Neural cell (in vitro differentiated cells): ENCODE data around the gene PHF21B. TPM values are rescaled to one million over a fixed set of nuclear protein-coding genes. Genes with fewer than 3 reads are reported as not detected.

ENCODE experiments used
- H2AFZ ChIP-seq: fragments of 200-600, 300-800 bp; sonication (generic), shearing (Covaris generic); 2 replicates; pipeline ENCODE4 v1.6.0; 2014; ENCODE audit warnings: low read depth, mild to moderate bottlenecking, antibody characterized with exemption, low read length, moderate library complexity
- H3F3A ChIP-seq: fragments of 200-600 bp; shearing (Covaris generic); 2 replicates; pipeline ENCODE4 v1.6.1; 2016; ENCODE audit warnings: mild to moderate bottlenecking, moderate library complexity, mixed read lengths, antibody characterized with exemption, low read length; ENCODE audit not compliant: insufficient read depth, poor library complexity, severe bottlenecking
- H3K27ac ChIP-seq: fragments of 200-600, 300-800 bp; sonication (generic), shearing (Covaris generic); 2 replicates; pipeline ENCODE4 v1.5.1; 2014; ENCODE audit warnings: mild to moderate bottlenecking, low read length, moderate library complexity
- H3K27me3 ChIP-seq: fragments of 300-800, 200-600 bp; sonication (generic), shearing (Covaris generic); 2 replicates; pipeline ENCODE4 v1.6.0; 2014; ENCODE audit warnings: mild to moderate bottlenecking, low read depth, low read length, moderate library complexity; ENCODE audit not compliant: insufficient read depth
- H3K36me3 ChIP-seq: fragments of 300-800, 200-600 bp; sonication (generic), shearing (Covaris generic); 2 replicates; pipeline ENCODE4 v1.5.1; 2014; ENCODE audit warnings: mild to moderate bottlenecking, antibody characterized with exemption, low read length, moderate library complexity; ENCODE audit not compliant: insufficient read depth
- H3K4me2 ChIP-seq: fragments of 300-800, 200-600 bp; sonication (generic), shearing (Covaris generic); 2 replicates; pipeline ENCODE4 v1.6.0; 2014; ENCODE audit warnings: mild to moderate bottlenecking, low read length
- H3K4me3 ChIP-seq: fragments of 300-800, 200-600 bp; sonication (generic), shearing (Covaris generic); 2 replicates; pipeline ENCODE4 v1.5.1; 2014; ENCODE audit warnings: mild to moderate bottlenecking, low read length, moderate library complexity
- H3K79me2 ChIP-seq: fragments of 200-600 bp; shearing (Covaris generic); replicated peaks from 2 replicates; pipeline ENCODE4 v1.6.0; 2014; ENCODE audit warnings: mild to moderate bottlenecking, low read length, moderate library complexity; ENCODE audit not compliant: insufficient read depth
- H3K9ac ChIP-seq: fragments of 300-800, 200-600 bp; sonication (generic), shearing (Covaris generic); 2 replicates; pipeline ENCODE4 v1.6.1; 2016; ENCODE audit warnings: mild to moderate bottlenecking, low read length, mixed read lengths
- H3K9me2 ChIP-seq: fragments of 200-600 bp; shearing (Covaris generic); 2 replicates; pipeline ENCODE4 v1.6.1; 2016; ENCODE audit warnings: mild to moderate bottlenecking, low read length, mixed read lengths; ENCODE audit not compliant: insufficient read depth
- H3K9me3 ChIP-seq: fragments of 200-600, 300-800 bp; sonication (generic), shearing (Covaris generic); 2 replicates; pipeline ENCODE4 v1.6.1; 2016; ENCODE audit warnings: mild to moderate bottlenecking, mixed run types, low read length, moderate library complexity, mixed read lengths
- H4K20me1 ChIP-seq: fragments of 200-600 bp; shearing (Covaris generic); 2 replicates; pipeline ENCODE4 v1.6.1; 2016; ENCODE audit warnings: mild to moderate bottlenecking, mixed run types; ENCODE audit not compliant: insufficient read depth
- EP300 ChIP-seq: fragments of 450-650 bp; conservative IDR thresholded peaks from 2 replicates; pipeline ENCODE4 v1.6.1; 2014; ENCODE audit warnings: antibody characterized with exemption, mild to moderate bottlenecking, moderate library complexity; ENCODE audit not compliant: poor library complexity, severe bottlenecking
- EZH2 ChIP-seq: fragments of 200-600, 300-800 bp; shearing (Covaris generic), sonication (generic); IDR thresholded peaks from 2 replicates; pipeline ENCODE4 v1.6.1; 2014; ENCODE audit warnings: antibody characterized with exemption, low read length, borderline replicate concordance, mild to moderate bottlenecking; ENCODE audit not compliant: insufficient read depth, poor library complexity, severe bottlenecking
- MXI1 ChIP-seq: fragments of 450-650 bp; conservative IDR thresholded peaks from 2 replicates; pipeline ENCODE4 v1.6.1; 2014; ENCODE audit warnings: antibody characterized with exemption, mild to moderate bottlenecking; ENCODE audit not compliant: poor library complexity, severe bottlenecking
- POLR2AphosphoS5 ChIP-seq: IDR thresholded peaks from 2 replicates; pipeline ENCODE4 v1.6.1; 2012
- RAD21 ChIP-seq: fragments of 450-650 bp; conservative IDR thresholded peaks from 2 replicates; pipeline ENCODE4 v1.6.1; 2014; ENCODE audit warnings: antibody characterized with exemption, mild to moderate bottlenecking, moderate library complexity
- SMC3 ChIP-seq: fragments of 450-650 bp; conservative IDR thresholded peaks from 2 replicates; pipeline ENCODE4 v1.6.1; 2014; ENCODE audit warnings: antibody characterized with exemption, mild to moderate bottlenecking, moderate library complexity; ENCODE audit not compliant: poor library complexity
- TAF1 ChIP-seq: IDR thresholded peaks from 2 replicates; pipeline ENCODE4 v1.6.1; 2012; ENCODE audit warnings: low read depth
- polyA plus RNA-seq: library from polyadenylated mRNA; depleted of rRNA; stranded (reverse); fragments of >200 nt; gene quantifications from 2 replicates; pipeline ENCODE4 v1.2.3, GENCODE V29; 2014
- TF ChIP-seq, protein P1 (sequence below): fragments of 450-650 bp; IDR thresholded peaks from 2 replicates; pipeline ENCODE4 v1.5.1; 2014; ENCODE audit warnings: antibody characterized with exemption, mild to moderate bottlenecking, moderate library complexity; ENCODE audit not compliant: poor library complexity, severe bottlenecking
- TF ChIP-seq, protein P2 (sequence below): IDR thresholded peaks from 2 replicates; pipeline ENCODE4 v1.6.1; 2012; ENCODE audit warnings: borderline replicate concordance

PHF21B gene
- polyA plus RNA-seq, 1 donor from 2014 or later: 49.5 TPM

GRCh38 chr22:44930711-44931035, 79.1 kb downstream of the PHF21B start:
- Histone ChIP-seq H4K20me1 (no peaks in the 10 kb centered on the region), H2AFZ (no peak overlapping the region), H3K9me3 (no peaks in the 10 kb centered on the region), H3K79me2 (peaks cover 28% of the 10 kb centered on the region), H3K27me3 (no peaks in the 10 kb centered on the region), H3K4me3 (no peak overlapping the region), H3K9ac (no peak overlapping the region), H3K36me3 (no peaks in the 10 kb centered on the region), H3F3A (no peaks in the 10 kb centered on the region), H3K27ac (no peak overlapping the region), H3K9me2 (no peaks in the 10 kb centered on the region), H3K4me2 (no peak overlapping the region)
- TF ChIP-seq POLR2AphosphoS5: no peak
- TF ChIP-seq, protein P1, sequence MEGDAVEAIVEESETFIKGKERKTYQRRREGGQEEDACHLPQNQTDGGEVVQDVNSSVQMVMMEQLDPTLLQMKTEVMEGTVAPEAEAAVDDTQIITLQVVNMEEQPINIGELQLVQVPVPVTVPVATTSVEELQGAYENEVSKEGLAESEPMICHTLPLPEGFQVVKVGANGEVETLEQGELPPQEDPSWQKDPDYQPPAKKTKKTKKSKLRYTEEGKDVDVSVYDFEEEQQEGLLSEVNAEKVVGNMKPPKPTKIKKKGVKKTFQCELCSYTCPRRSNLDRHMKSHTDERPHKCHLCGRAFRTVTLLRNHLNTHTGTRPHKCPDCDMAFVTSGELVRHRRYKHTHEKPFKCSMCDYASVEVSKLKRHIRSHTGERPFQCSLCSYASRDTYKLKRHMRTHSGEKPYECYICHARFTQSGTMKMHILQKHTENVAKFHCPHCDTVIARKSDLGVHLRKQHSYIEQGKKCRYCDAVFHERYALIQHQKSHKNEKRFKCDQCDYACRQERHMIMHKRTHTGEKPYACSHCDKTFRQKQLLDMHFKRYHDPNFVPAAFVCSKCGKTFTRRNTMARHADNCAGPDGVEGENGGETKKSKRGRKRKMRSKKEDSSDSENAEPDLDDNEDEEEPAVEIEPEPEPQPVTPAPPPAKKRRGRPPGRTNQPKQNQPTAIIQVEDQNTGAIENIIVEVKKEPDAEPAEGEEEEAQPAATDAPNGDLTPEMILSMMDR: no peak
- no peak for TF ChIP-seq MXI1
- TF ChIP-seq RAD21: no peak
- no peak for TF ChIP-seq SMC3
- no peak for TF ChIP-seq TAF1
- TF ChIP-seq EP300: no peak
- no peak for TF ChIP-seq EZH2
- TF ChIP-seq, protein P2, sequence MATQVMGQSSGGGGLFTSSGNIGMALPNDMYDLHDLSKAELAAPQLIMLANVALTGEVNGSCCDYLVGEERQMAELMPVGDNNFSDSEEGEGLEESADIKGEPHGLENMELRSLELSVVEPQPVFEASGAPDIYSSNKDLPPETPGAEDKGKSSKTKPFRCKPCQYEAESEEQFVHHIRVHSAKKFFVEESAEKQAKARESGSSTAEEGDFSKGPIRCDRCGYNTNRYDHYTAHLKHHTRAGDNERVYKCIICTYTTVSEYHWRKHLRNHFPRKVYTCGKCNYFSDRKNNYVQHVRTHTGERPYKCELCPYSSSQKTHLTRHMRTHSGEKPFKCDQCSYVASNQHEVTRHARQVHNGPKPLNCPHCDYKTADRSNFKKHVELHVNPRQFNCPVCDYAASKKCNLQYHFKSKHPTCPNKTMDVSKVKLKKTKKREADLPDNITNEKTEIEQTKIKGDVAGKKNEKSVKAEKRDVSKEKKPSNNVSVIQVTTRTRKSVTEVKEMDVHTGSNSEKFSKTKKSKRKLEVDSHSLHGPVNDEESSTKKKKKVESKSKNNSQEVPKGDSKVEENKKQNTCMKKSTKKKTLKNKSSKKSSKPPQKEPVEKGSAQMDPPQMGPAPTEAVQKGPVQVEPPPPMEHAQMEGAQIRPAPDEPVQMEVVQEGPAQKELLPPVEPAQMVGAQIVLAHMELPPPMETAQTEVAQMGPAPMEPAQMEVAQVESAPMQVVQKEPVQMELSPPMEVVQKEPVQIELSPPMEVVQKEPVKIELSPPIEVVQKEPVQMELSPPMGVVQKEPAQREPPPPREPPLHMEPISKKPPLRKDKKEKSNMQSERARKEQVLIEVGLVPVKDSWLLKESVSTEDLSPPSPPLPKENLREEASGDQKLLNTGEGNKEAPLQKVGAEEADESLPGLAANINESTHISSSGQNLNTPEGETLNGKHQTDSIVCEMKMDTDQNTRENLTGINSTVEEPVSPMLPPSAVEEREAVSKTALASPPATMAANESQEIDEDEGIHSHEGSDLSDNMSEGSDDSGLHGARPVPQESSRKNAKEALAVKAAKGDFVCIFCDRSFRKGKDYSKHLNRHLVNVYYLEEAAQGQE: no peak

DNA sequence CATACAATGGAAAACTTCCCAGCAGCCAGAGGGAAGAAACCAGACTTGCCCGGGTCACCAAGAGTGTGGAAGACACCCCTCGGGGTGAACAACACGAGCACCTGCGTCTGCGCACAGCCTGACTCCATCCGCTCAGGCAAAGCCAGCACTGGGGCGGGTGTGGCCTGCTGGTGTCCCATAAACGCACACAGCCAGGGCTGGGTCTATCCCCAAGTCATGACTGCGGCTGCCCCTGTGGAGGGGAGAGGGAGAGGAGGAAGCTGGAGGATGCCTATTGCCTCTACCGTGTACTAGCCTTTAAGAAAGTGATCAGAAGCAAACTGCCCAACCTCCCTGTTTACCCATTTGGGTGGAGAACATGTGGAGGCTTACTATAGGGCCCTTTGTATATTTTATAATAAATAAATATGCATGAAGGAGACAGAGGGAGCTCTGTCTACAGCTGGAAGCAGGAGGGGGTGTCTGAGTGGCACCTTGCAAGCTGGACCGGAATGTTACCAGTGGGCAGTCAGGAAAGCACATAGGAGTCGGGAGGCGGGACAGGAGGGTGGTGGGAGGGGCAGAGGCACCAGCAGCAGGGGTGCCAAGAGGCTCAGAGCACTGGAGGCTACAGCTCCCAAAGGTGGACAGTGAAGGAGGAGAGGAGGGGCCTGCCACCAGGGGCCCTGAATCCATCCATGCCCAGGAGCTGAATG, 79.6 kb downstream of the PHF21B start:
- no peaks in the 10 kb centered on the region for H3K9me3 ChIP-seq
- no peaks in the 10 kb centered on the region for H3K36me3 ChIP-seq
- no peak overlapping the region for H3K9ac ChIP-seq
- H3K27ac ChIP-seq: peak overlapping the region; percentile 52
- H3K27me3 ChIP-seq: no peaks in the 10 kb centered on the region
- H2AFZ ChIP-seq: no peak overlapping the region
- no peaks in the 10 kb centered on the region for H3K9me2 ChIP-seq
- no peaks in the 10 kb centered on the region for H3F3A ChIP-seq
- TF ChIP-seq EZH2: no peak
- TF ChIP-seq, protein P1: no peak
- TF ChIP-seq SMC3: no peak
- no peak for TF ChIP-seq RAD21
- no peak for TF ChIP-seq POLR2AphosphoS5
- TF ChIP-seq EP300: no peak
- TF ChIP-seq MXI1: no peak
- TF ChIP-seq, protein P2: no peak
- no peak for TF ChIP-seq TAF1
- H3K79me2 ChIP-seq: peaks cover 29% of the 10 kb centered on the region
- no peak overlapping the region for H3K4me2 ChIP-seq
- no peaks in the 10 kb centered on the region for H4K20me1 ChIP-seq
- no peak overlapping the region for H3K4me3 ChIP-seq
